Stimulated activated CD4-positive, alpha-beta T cell treated with anti-CD3 and anti-CD28 coated beads, Interleukin-15, amount 100 ng/mL, for 1 hour (primary cell): ENCODE measurements around the gene ZNF578.
"Not testable (repeated sequence)": the region's sequence is repeated elsewhere in the genome, so short reads cannot be mapped to it uniquely, and the experiment has no call there.

ENCODE experiments used
- DNase-seq, 2 donors: peaks; one replicate each; pipeline ENCODE4 v3.0.0-alpha.2; 2020; ENCODE audit warnings: low read depth in 1 of 2, low spot score in 1 of 2

Gene ZNF578

DNA sequence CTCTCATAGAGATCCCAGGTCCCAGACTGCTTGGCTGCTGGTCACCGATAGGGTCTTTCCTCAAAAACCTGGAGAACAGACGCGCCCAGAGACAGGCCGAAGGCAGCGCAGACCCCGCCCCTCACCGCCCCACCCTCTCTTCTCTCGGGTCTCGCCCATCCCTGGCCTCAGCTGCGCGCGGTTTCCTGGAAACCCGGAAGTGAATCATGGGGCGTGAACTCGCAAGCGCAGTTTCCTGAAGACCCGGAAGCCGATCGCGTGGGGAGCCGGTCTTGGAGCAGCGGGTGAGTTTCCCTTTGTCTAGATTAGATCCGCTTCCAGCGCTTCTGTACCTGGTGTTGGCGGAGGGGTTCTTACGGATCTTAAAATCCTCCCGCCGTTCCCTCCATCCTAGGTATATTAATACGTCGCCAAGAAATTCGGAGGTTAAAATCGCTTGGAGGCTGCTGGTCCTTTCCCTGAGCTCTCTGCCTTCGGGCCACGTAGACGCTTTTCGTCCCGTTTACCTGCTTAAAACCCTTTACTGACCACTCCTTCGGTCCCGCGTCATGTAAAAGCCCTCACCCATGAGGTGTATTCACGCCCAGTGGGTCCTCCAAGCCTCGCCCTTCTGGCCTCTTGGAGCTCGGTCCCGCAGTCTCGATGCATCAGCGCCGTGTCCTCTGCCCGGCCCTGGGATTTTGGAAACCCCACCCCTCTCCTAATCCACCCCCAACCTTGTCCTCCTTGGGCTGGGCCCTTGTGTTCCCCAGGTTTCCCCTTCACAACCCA lies at the start of gene ZNF578:
TSS of gene ZNF578 (plus strand) at position 230 of the 771 bp plus-strand sequence. CDS start 48,293 bp downstream, outside the sequence.
- DNase-seq = peak; percentile 17 to 39

DNA sequence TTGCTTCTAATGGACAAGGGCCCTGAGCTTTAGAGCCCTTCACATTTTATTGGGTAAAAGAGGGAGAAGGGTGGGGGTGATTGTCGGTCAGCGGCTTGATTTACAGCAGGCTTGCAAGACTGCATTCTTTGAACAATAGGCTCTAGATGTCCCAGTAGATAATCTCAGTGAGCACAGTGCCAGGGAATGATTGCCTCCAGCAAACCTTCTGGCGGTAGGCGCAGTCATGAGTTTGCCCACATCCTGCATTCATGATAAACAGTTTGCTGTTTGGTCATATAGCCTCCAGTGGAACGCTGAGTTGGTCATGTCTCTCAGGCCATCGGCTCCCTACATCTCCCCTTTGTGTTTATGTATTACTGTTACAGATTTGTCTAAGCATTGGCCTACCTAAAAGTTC lies 43.1 kb upstream of the ZNF578 start:
- no peak for DNase-seq

DNA sequence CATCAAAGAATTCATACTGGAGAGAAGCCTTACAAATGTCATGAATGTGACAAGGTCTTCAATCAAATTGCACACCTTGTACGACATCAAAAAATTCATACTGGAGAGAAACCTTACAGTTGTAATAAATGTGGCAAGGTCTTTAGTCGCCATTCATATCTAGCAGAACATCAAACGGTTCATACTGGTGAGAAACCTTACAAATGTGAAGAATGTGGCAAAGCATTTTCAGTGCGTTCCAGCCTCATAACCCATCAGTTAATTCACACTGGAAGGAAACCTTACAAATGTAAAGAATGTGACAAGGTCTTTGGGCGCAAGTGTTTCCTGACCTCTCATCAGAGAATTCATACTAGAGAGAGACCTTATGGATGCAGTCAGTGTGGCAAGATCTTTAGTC lies 37.6 kb upstream of the ZNF578 start:
- DNase-seq = no peak

DNA sequence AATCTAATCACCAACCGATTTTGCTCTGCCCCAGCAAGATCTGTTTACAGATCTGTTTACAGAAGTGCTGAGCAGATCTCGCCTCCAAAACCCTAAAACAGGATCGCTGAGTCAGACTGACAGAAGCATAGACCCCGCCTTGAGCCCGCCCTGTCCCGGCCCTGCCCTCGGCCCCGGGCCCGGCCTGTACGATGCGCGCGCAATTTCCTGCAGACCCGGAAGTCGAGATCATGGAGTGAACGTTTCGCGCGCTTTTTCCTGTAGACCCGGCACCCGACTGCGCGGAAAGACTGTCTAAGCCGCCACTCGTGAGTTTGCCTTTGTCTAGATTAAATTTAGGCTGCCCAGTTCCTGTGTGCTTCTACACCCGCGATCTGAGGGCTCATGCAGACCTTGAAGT lies 24.4 kb upstream of the ZNF578 start, which contains the start of gene ZNF534:
TSS of gene ZNF534 (plus strand) at position 212 of the 400 bp plus-strand sequence. CDS start 2,327 bp downstream, outside the sequence.
- no peak for DNase-seq

DNA sequence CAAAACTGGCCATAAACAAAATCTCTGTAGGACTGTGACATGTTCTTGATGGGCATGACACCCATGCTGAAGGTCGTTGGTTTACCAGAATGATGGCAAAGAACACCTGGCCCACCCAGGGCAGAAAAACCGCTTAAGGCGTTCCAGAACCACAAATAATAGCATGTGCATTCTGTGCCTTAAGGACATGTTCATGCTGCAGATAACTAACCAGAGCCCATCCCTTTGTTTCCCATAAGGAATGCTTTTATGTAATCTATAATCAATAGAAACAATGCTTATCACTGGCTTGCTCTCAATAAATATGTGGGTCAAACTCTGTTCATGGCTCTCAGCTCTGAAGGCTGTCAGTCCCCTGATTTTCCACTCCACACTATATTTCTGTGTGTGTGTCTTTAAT lies 11.2 kb upstream of the ZNF578 start:
- DNase-seq = no peak

DNA sequence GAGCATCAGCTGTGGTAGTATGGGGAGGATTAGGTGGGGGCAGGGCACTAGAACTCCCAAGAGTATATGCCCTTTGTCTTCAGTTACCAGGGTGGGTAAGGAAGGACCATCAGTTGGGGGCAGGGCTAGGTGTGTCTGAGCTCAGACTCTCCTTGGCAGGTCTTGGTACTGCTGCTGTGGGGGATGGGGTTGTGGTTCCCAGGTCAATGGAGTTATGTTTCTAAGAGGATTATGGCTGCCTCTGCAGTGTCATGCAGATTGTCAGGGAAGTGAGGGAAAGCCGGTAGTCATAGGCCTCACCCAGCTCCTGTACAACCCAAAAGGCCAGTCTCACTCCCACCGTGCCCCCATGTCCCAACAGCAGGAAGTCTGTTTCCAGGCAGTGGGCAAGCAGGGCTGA lies 8.8 kb upstream of the ZNF578 start:
- DNase-seq = no peak

- no peak for DNase-seq
Measured at GRCh38 chr19:52451241-52451640, 2.1 kb upstream of the ZNF578 start.

- no peak for DNase-seq
Measured at GRCh38 chr19:52464798-52465470, 11.6 kb downstream of the ZNF578 start.

DNA sequence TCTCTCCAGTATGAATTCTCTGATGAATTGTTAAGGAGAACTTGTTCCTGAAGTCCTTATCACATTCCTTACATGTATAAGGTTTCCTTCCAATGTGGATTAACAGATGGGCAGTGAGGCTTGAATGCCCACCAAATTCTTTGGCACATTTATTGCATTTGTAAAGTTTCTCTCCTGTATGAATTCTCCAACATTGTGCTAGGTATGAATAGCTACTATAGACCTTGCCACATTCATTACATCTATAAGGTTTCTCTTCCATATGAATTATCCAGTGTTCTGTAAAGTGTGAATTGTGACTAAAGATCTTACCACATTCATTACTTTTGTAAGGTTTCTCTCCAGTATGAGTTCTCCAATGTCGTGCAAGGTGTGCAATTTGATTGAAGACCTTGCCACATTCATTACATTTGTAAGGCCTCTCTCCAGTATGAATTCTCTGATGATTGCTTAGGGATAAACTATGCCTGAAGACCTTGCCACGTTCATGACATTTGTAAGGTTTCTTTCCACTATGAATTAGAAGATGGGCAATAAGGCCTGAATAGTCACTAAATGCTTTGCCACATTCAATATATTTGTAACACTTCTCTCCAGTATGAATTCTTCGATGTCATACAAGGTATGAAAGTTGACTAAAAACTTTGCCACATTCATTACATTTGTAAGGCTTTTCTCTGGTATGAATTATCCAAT lies 20.4 kb downstream of the ZNF578 start:
- no peak for DNase-seq

DNA sequence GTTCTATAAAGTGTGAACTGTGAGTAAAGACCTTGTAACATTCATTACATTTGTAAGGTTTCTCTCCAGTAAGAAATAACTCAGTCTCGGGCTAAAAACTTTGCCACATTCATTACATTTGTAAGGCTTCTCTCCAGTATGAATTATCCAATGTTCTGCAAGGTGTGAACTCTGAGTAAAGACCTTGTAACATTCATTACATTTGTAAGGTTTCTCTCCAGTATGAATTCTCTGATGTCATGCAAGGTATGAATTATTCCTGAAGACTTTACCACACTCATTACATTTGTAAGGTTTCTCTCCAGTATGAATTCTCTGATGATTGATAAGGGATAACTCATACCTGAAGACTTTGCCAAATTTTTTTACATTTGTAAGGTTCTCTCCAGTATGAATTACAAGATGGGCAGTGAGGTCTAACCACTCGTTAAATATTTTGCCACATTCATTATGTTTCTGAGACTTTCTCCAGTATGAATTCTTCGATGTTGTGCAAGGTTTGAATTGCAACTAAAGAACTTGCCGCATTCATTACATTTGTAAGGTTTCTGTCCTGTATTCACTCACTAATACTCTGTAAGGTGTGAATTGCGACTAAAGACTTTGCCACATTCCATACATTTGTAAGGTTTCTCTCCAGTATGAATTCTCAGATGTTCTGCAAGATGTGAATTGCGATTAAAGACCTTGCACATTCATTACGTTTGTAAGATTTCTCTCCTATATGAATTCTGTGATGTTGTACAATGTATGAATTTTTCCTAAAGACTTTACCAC lies 21.2 kb downstream of the ZNF578 start:
- no peak for DNase-seq

DNA sequence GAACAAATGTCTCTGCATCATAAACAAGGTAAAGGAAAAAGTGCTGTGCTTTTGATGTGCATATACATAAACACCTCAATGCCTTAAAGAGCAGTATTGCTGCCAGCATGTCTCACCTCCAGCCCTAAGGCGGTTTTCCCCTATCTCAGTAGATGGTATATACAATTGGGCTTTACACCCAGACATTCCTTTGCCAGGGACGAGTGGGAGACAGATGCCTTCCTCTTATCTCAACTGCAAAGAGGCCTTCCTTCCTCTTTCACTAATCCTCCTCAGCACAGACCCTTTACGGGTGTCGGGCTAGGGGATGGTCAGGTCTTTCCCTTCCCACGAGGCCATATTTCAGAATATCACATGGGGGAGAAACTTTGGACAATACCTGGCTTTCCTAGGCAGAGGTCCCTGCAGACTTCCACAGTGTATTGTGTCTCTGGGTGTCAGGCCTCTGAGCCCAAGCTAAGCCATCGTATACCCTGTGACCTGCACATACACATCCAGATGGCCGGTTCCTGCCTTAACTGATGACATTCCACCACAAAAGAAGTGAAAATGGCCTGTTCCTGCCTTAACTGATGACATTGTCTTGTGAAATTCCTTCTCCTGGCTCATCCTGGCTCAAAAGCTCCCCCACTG lies 30.9 kb downstream of the ZNF578 start:
- not testable (repeated sequence) for DNase-seq

DNA sequence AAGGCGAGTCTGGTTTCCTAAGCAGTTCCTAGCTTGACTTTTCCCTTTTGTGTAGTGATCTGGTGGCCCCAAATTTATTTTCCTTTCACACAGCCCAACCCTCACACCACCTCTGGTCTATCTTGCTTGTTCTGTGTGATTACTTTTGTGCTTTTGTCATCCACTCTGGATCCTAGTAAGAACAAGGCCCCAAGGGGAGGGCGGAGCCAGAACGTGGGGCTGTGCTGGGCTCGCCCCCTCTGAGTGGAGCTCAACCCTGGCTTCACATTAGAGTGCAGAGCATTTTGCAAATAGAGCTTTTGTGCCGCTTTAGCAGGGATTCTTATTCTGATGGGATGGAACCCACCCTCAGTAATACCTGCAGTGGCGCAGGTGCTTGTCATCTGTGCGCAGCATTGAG lies 31.7 kb downstream of the ZNF578 start:
- DNase-seq = not testable (repeated sequence)

GRCh38 chr19:52485561-52486240 lies 32.3 kb downstream of the ZNF578 start:
- not testable (repeated sequence) for DNase-seq

DNA sequence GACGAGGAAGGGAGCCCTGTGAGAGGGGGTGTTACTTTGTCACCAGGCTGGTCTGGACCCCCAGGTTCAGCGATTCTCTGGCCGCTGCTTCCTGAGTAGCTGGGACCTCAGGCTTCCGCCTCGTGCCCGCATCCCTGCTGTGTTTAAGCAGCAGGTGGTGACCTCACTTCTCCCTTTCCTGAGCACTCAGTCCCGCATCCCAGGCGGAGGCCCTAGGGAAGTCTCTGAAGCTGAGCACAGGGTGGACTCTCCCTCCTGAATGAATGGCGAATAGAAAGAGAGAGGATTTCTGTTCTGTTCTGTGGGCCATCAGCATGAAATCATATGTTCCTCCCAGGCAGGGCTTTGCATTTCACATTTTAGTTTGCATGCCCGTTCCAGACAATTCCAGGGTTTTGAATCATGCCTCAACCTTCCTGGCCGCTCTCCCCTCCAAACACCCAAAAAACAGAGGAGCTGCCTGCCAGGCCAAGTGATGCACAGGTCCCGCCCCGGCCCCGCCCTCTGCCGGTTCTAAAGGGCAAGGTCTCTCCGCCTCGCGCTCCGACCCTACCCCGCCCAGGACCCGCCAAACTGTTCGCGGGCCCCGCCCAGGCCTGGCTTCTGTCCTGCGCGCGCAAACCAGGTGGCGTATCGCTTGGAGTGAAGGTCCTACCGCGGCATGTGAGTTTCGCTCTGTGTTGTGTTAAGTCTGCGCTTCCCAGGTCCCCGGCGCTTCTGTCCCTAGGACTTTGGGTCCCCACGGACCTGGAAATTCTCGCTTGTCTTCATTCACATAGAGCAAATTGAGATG lies 39.0 kb downstream of the ZNF578 start:
- DNase-seq = no peak

DNA sequence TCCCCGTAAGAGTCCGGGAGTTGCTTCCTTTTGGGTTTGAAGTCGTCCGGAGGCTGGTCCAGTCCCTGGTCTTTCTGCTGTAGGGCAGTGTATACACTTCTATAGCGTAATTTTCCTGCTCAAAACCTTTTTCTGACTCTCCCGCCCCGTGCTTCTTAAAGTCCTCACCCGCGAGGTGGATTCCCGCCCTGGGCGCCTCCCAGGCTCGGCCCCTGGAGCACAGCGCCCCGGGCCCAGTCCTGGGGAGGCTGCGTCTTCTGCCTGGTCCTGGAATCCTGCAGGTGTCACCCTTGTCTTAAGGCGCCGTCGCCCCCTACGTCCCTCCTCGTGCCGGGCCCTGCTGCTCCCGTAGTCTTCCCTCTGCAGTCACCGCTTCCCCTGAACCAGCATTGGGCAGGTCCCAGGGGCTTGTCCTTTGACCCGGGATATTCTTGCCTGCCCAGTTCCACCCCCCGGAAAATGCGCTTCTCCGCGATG lies 39.7 kb downstream of the ZNF578 start:
- no peak for DNase-seq

- no peak for DNase-seq
Measured at GRCh38 chr19:52494518-52494917, 41.2 kb downstream of the ZNF578 start.

DNA sequence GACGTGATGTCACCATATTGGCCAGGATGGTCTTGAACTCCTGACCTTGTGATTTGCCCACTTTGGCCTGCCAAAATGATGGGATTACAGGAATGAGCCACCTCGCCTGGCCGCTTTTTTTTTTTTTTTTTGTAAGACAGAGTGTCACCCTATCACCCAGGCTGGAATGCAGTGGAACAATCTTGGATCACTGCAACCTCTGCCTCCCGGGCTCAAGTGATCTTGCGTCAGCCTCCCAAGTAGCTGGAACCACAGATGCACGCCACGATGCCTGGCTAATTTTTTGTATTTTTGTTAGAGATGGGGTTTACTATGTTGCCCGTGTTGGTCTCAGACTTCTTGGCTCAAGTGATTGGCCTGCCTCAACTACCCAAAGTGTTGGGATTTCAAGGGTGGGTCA lies 45.2 kb downstream of the ZNF578 start:
- no peak for DNase-seq

- not testable (repeated sequence) for DNase-seq
Measured at GRCh38 chr19:52500474-52500873, 47.1 kb downstream of the ZNF578 start.

DNA sequence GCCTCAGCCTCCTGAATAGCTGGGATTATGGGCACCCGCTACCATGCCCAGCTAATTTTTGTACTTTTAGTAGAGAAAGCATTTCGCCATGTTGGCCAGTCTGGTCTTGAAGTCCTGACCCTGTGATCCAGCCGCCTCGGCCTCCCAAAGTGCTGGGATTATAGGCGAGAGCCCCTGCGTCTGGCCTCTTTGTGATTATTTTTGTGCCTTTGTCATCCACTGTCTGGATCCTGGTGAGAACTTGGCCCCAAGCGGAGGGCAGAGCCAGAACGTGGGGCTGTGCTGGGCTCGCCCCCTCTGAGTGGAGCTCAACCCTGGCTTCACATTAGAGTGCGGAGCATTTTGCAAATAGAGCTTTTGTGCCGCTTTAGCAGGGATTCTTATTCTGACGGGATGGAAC lies 47.6 kb downstream of the ZNF578 start:
- DNase-seq = not testable (repeated sequence)
